ENCODE measurements around the gene LOXL4. TPM values are rescaled to one million over a fixed set of nuclear protein-coding genes. Genes with fewer than 3 reads are reported as not detected.

Gene LOXL4
- total and polyA plus RNA-seq, 9 donors = 5.1 to 32.9 (median 8.2) TPM

GRCh38 chr10:98226508-98227144 is 41.4 kb downstream of the LOXL4 start:
- no peaks in the 10 kb centered on the region for H3K27me3 ChIP-seq
- 70 to 89% (median 73%) methylated on average over 1 of the region's 1 CpG for WGBS, 3 donors
- no peaks in the 10 kb centered on the region for H3K4me1 ChIP-seq (ENCODE audit: insufficient read depth)
- no peak overlapping the region for H3K4me3 ChIP-seq
- TF ChIP-seq, protein P1, sequence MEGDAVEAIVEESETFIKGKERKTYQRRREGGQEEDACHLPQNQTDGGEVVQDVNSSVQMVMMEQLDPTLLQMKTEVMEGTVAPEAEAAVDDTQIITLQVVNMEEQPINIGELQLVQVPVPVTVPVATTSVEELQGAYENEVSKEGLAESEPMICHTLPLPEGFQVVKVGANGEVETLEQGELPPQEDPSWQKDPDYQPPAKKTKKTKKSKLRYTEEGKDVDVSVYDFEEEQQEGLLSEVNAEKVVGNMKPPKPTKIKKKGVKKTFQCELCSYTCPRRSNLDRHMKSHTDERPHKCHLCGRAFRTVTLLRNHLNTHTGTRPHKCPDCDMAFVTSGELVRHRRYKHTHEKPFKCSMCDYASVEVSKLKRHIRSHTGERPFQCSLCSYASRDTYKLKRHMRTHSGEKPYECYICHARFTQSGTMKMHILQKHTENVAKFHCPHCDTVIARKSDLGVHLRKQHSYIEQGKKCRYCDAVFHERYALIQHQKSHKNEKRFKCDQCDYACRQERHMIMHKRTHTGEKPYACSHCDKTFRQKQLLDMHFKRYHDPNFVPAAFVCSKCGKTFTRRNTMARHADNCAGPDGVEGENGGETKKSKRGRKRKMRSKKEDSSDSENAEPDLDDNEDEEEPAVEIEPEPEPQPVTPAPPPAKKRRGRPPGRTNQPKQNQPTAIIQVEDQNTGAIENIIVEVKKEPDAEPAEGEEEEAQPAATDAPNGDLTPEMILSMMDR (IDR thresholded peaks at IDR 0.05) = no peak
- TF ChIP-seq EP300 (IDR thresholded peaks at IDR 0.05) (no peak), POLR2A (IDR thresholded peaks at IDR 0.05) (no peak)
- no peaks in the 10 kb centered on the region for H3K9me3 ChIP-seq
- no peak for DNase-seq
- no peaks in the 10 kb centered on the region for H3K36me3 ChIP-seq
- H3K27ac ChIP-seq = no peak overlapping the region
- intact Hi-C loops (cut with DNase I) = no loop called here

GRCh38 chr10:98224996-98225395 is 43.0 kb downstream of the LOXL4 start:
- H3K36me3 ChIP-seq = no peaks in the 10 kb centered on the region
- H3K4me3 ChIP-seq = no peak overlapping the region
- H3K27me3 ChIP-seq = no peaks in the 10 kb centered on the region
- DNase-seq = no peak
- TF ChIP-seq, protein P1 (IDR thresholded peaks at IDR 0.05) = no peak
- TF ChIP-seq POLR2A (IDR thresholded peaks at IDR 0.05) (no peak), EP300 (IDR thresholded peaks at IDR 0.05) (no peak)
- H3K9me3 ChIP-seq = no peaks in the 10 kb centered on the region
- H3K27ac ChIP-seq = no peak overlapping the region
- no peaks in the 10 kb centered on the region for H3K4me1 ChIP-seq (ENCODE audit: insufficient read depth)
- intact Hi-C loops (cut with DNase I) = no loop called here
- WGBS, 3 donors = 90 to 94% (median 93%) methylated on average over 1 of the region's 1 CpG

GRCh38 chr10:98224509-98224908 is 43.5 kb downstream of the LOXL4 start:
- 49 to 61% (median 50%) methylated on average over 2 of the region's 2 CpGs for WGBS, 3 donors
- Histone ChIP-seq H3K36me3 (no peaks in the 10 kb centered on the region), H3K4me3 (no peak overlapping the region), H3K9me3 (no peaks in the 10 kb centered on the region), H3K4me1 (ENCODE audit: insufficient read depth) (no peaks in the 10 kb centered on the region), H3K27me3 (no peaks in the 10 kb centered on the region), H3K27ac (no peak overlapping the region)
- no peak for DNase-seq
- no peak for TF ChIP-seq POLR2A (IDR thresholded peaks at IDR 0.05)
- intact Hi-C loops (cut with DNase I) = no loop called here

DNA sequence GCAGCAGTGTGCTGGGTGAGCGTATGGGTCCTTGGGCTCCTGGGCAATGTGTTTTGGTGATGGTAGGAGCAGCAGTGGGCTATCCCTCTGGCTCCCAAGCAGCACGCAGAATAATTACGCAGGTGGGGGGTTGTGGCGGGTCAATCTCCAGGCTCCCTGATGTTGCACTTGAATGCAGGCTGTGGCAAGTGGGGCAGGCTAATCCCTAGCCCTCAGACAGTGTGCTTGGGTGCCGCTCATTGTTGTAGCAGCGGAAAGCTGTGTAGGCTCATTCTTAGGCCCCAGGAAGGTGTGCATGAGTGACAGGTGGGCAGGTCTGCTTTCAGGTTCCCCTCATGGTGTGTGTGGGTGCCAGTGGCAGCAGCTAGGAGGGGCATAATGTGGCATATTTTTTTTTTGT is 44.1 kb downstream of the LOXL4 start:
- intact Hi-C loops (cut with DNase I) = no loop called here
- H3K9me3 ChIP-seq = no peaks in the 10 kb centered on the region
- TF ChIP-seq POLR2A (IDR thresholded peaks at IDR 0.05) (no peak), EP300 (IDR thresholded peaks at IDR 0.05) (no peak)
- TF ChIP-seq, protein P1 (IDR thresholded peaks at IDR 0.05) = no peak
- H3K36me3 ChIP-seq = no peaks in the 10 kb centered on the region
- DNase-seq = no peak
- H3K4me3 ChIP-seq = no peak overlapping the region
- no peaks in the 10 kb centered on the region for H3K4me1 ChIP-seq (ENCODE audit: insufficient read depth)
- H3K27me3 ChIP-seq = no peaks in the 10 kb centered on the region
- no peak overlapping the region for H3K27ac ChIP-seq
- 95 to 96% (median 96%) methylated on average over 6 of the region's 6 CpGs for WGBS, 3 donors

DNA sequence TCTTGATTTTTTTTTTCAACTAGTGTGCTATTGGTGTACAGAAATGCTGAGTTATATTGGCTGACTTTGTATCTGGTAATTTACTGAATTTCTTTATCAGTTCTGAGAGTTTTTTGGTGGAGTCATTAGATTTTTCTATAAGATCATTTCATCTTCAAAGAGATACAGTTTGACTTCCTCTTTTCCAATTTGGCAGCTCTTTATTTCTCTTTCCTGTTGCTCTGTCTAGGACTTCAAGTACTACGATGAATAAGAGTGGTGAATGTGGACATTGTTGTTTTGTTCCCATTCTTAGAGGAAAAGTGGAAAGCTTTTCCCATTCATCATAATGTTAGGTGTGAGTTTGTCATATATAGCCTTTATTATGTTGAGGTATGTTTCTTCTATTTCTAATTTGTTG is 50.2 kb downstream of the LOXL4 start:
- TF ChIP-seq EP300 (IDR thresholded peaks at IDR 0.05) (no peak), POLR2A (IDR thresholded peaks at IDR 0.05) (no peak)
- TF ChIP-seq, protein P1 (IDR thresholded peaks at IDR 0.05) = no peak
- Histone ChIP-seq H3K36me3 (no peaks in the 10 kb centered on the region), H3K4me1 (ENCODE audit: insufficient read depth) (no peaks in the 10 kb centered on the region), H3K4me3 (no peak overlapping the region), H3K27ac (no peak overlapping the region), H3K27me3 (no peaks in the 10 kb centered on the region), H3K9me3 (no peaks in the 10 kb centered on the region)
- WGBS, 3 donors = 80 to 96% (median 94%) methylated on average over 1 of the region's 1 CpG
- no peak for DNase-seq
- intact Hi-C loops (cut with DNase I) = no loop called here
